Osteocyte (in vitro differentiated cells): ENCODE measurements around the gene WWTR1. TPM values are rescaled to one million over a fixed set of nuclear protein-coding genes. Genes with fewer than 3 reads are reported as not detected.

Experiments
- DNase-seq: peaks from one replicate; pipeline ENCODE4 v3.0.0; 2021; ENCODE audit warnings: mixed read lengths; ENCODE audit not compliant: unreplicated experiment; ENCODE audit errors: extremely low spot score
- H3K27ac Mint-ChIP-seq: one replicate; pipeline ENCODE4 v1.8.0; 2021; ENCODE audit warnings: mild to moderate bottlenecking, mixed read lengths; ENCODE audit not compliant: unreplicated experiment
- H3K27me3 Mint-ChIP-seq: one replicate; pipeline ENCODE4 v1.8.0; 2021; ENCODE audit warnings: mixed read lengths; ENCODE audit not compliant: unreplicated experiment
- H3K36me3 Mint-ChIP-seq: one replicate; pipeline ENCODE4 v1.8.0; 2021; ENCODE audit warnings: mixed read lengths; ENCODE audit not compliant: unreplicated experiment
- H3K4me1 Mint-ChIP-seq: one replicate; pipeline ENCODE4 v1.8.0; 2021; ENCODE audit warnings: mixed read lengths; ENCODE audit not compliant: unreplicated experiment
- H3K4me3 Mint-ChIP-seq: one replicate; pipeline ENCODE4 v1.8.0; 2021; ENCODE audit warnings: mild to moderate bottlenecking, moderate library complexity, mixed read lengths; ENCODE audit not compliant: unreplicated experiment
- H3K9me3 Mint-ChIP-seq: one replicate; pipeline ENCODE4 v1.8.0; 2021; ENCODE audit warnings: mixed read lengths; ENCODE audit not compliant: unreplicated experiment
- total RNA-seq: library from RNA; stranded (reverse); gene quantifications from 2 replicates; pipeline ENCODE4 v1.2.1, GENCODE V29; 2021
- TF ChIP-seq, protein P1 (sequence below): fragments of 200-600 bp; sonication (generic); IDR thresholded peaks from 2 replicates; pipeline ENCODE4 v1.5.0; 2021; ENCODE audit warnings: antibody characterized with exemption, mild to moderate bottlenecking, moderate library complexity

Gene WWTR1
- total RNA-seq, 1 donor from 2014 or later: 120 TPM

DNA sequence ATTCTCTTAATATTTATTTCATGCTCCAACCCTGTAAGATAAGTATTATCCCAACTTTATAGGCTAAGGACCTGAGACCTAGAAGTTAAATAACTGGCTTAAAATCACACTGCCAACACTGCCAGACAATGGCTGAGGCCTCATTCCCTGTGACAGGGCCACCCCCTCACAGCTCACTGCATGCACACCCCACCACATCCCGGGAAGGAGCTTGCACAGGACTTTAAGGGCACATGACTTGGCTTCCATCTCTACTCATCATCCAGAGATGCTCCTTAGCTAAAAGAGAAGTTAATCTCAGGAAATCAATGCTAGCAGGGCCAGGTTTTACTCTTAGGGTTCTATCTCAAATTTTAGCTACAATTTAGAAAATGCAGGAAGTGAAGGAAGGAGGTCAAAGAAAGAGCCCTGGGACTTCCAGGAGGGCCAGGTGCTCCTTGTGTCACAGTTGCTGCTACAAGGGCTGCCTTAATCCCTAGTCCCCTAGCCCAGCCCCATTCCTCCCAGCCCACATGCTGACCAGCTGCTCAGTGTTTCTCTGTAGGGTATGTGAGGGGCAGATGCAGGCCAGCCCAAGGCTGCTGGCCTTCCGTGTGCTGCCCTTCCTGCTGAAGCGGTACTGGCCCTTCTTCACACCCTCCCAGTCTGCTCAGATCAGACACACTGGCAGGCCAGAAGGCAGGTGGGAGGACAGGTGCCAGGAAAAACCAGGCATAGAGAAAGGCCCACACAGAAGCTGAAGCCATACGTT, 53.5 kb downstream of the WWTR1 start:
- Mint-ChIP-seq H3K4me1 (peaks cover 74% of the 10 kb centered on the region), H3K27ac (peak overlapping the region; percentile 89), H3K36me3 (peaks cover 14% of the 10 kb centered on the region), H3K9me3 (no peaks in the 10 kb centered on the region), H3K4me3 (no peak overlapping the region), H3K27me3 (no peaks in the 10 kb centered on the region)
- no peak for DNase-seq
- TF ChIP-seq, protein P1, sequence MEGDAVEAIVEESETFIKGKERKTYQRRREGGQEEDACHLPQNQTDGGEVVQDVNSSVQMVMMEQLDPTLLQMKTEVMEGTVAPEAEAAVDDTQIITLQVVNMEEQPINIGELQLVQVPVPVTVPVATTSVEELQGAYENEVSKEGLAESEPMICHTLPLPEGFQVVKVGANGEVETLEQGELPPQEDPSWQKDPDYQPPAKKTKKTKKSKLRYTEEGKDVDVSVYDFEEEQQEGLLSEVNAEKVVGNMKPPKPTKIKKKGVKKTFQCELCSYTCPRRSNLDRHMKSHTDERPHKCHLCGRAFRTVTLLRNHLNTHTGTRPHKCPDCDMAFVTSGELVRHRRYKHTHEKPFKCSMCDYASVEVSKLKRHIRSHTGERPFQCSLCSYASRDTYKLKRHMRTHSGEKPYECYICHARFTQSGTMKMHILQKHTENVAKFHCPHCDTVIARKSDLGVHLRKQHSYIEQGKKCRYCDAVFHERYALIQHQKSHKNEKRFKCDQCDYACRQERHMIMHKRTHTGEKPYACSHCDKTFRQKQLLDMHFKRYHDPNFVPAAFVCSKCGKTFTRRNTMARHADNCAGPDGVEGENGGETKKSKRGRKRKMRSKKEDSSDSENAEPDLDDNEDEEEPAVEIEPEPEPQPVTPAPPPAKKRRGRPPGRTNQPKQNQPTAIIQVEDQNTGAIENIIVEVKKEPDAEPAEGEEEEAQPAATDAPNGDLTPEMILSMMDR: no peak

DNA sequence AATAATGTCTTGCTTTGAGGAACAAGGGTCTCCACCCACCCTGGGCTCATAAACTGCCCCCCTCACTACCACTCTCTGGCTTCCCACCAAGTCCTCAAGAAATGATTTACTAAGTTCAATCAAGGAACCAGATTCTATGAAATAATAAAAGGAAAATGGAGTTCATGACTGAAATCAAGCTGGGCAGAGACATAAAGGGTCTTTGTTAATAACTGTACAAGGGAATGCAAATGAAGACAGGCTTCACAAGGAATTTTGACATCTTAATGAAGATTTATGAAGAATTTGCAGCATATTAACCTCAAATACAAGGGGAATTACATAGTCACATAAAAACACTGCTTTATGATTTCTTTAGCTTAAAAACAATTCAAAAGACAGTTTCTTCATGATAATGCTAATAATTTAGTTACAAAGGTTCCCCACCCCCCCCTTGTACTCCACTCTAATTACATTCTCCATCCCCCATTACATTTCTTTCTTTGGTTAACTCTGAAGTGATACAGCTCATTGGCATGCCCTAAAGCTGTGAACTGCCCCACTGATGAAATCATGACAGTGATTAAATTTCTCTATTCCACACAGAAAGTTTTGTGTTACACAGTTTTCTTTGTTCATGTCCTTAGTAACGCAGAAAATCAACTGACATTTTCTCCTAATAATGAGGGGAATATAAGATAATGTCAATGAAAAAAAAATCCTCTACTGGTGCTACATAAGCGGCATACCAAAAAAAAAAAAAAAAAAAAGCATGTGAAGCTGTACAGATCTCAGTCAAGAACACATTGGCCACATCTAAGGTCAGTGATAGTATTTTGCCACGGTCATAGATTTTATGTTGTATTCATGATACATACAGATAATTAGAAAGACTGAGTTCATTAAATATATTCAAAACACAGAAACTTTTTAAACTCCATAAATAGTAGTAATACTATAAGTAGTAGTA, 54.4 kb downstream of the WWTR1 start:
- TF ChIP-seq, protein P1: no peak
- Mint-ChIP-seq H3K9me3 (no peaks in the 10 kb centered on the region), H3K36me3 (peaks cover 14% of the 10 kb centered on the region), H3K4me1 (peaks cover 71% of the 10 kb centered on the region), H3K27me3 (no peaks in the 10 kb centered on the region), H3K27ac (peak overlapping the region; percentile 89), H3K4me3 (peak overlapping the region; percentile 11)
- no peak for DNase-seq

DNA sequence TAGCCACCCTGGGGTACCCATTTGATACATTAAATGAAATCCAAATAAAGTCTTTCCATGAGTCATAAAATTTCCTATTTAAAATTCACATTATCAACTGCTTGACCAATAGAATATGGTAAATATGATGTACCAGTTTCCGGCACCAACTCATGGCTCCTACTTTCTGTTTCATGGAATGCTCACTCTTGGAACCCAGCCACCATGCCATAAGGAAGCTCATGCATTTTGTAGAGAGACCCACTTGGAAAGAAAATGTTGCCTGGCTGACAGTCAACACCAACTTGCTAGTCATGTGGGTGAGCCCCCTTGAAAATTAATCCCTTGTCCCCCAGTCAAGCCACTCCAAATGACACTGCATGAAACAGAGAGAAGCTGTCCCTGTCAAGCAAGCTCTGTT, 57.2 kb downstream of the WWTR1 start:
- H3K27ac Mint-ChIP-seq: peak overlapping the region; percentile 41
- peaks cover 65% of the 10 kb centered on the region for H3K4me1 Mint-ChIP-seq
- no peaks in the 10 kb centered on the region for H3K9me3 Mint-ChIP-seq
- H3K27me3 Mint-ChIP-seq: no peaks in the 10 kb centered on the region
- H3K36me3 Mint-ChIP-seq: peaks cover 10% of the 10 kb centered on the region
- no peak for DNase-seq
- H3K4me3 Mint-ChIP-seq: no peak overlapping the region
- TF ChIP-seq, protein P1: no peak

DNA sequence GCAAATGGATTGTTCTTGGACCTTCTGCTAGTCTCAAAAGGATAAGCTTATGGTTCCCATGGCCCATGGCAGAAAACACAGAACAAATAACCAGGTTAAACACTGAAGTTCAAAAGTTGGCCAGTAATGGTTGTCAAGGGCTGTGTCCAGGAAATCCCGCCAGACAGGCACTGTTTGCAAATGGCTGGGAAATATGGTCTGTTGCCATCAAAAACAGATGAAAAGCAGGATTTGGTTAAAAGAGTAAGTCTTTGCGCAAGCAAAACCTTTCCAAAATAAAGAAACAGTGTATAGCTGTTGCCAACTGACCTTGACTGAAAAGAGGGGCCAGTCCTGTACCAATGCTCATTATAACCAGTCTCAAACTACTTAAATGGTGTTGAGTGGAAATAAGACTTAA, 58.6 kb downstream of the WWTR1 start:
- no peak overlapping the region for H3K4me3 Mint-ChIP-seq
- no peak overlapping the region for H3K27ac Mint-ChIP-seq
- H3K4me1 Mint-ChIP-seq: peaks cover 57% of the 10 kb centered on the region
- H3K36me3 Mint-ChIP-seq: peaks cover 3% of the 10 kb centered on the region
- DNase-seq: no peak
- no peaks in the 10 kb centered on the region for H3K27me3 Mint-ChIP-seq
- H3K9me3 Mint-ChIP-seq: no peaks in the 10 kb centered on the region
- TF ChIP-seq, protein P1: no peak
